Sigmoid colon (tissue), 4 donors: ENCODE results near the gene PMPCB.
A peak's percentile ranks its signal among the peaks of the same experiment; 100 is the strongest.

Source experiments
- CTCF ChIP-seq, 4 experiments: fragments of 450-650 bp in 3 of 4; fragments of 200-600 bp in 1 of 4; IDR thresholded peaks; one replicate each; pipeline ENCODE4 v1.5.1; 2016 to 2019; ENCODE audit warnings: antibody characterized with exemption in 4 of 4, mild to moderate bottlenecking in 3 of 4, moderate library complexity in 2 of 4
- EP300 ChIP-seq, 4 donors: sonication (generic); formaldehyde crosslinking; IDR thresholded peaks; one replicate each; pipeline ENCODE4 v1.6.1; 2017; ENCODE audit warnings: antibody characterized with exemption in 4 of 4
- POLR2A ChIP-seq, 2 donors: fragments of 450-650 bp; IDR thresholded peaks; one replicate each; pipeline ENCODE4 v1.6.1; 2016; ENCODE audit warnings: antibody characterized with exemption in 2 of 2, mild to moderate bottlenecking in 2 of 2, moderate library complexity in 2 of 2
- POLR2AphosphoS5 ChIP-seq, 4 donors: sonication (generic); formaldehyde crosslinking; IDR thresholded peaks; one replicate each; pipeline ENCODE4 v1.6.1; 2017; ENCODE audit warnings: antibody characterized with exemption in 4 of 4

- no peak for TF ChIP-seq CTCF (IDR thresholded peaks at IDR 0.05)
- TF ChIP-seq EP300 (IDR thresholded peaks at IDR 0.05): no peak
- TF ChIP-seq POLR2A (IDR thresholded peaks at IDR 0.05): peak in 1 of 2 donors; percentile 21
- peak; percentile 49 to 81 (median 70) for TF ChIP-seq POLR2AphosphoS5 (IDR thresholded peaks at IDR 0.05)
Observed at GRCh38 chr7:103347507-103348267, 50.5 kb downstream of the PMPCB start, which contains the start of gene PSMC2.
